Panc1 (cell line): ENCODE measurements around the gene WFDC13. TPM values are rescaled to one million over a fixed set of nuclear protein-coding genes. Genes with fewer than 3 reads are reported as not detected.
"Not testable (repeated sequence)": the region's sequence is repeated elsewhere in the genome, so short reads cannot be mapped to it uniquely, and the experiment has no call there.

ENCODE experiments used
- ATAC-seq: fragments of 200-7000 bp; cut with Tn5 transposase; 2 replicates; pipeline ENCODE4 v1.9.1; 2020; ENCODE audit warnings: mild to moderate bottlenecking, moderate library complexity
- BruUV-seq: library from RNA; stranded (reverse); fragments of 400-500 nt; replicated peaks from 2 replicates; lab custom pipeline; 2021; lab: Mats Ljungman, UMichigan
- CTCF ChIA-PET: fragments of 300-600 bp; sonication (Branson Sonifier 250); formaldehyde crosslinking; loops from one replicate; lab custom pipeline; 2022; ENCODE audit warnings: antibody characterized with exemption; lab: Charles Lee
- POLR2A ChIA-PET: fragments of 300-600 bp; sonication (Branson Sonifier 250); formaldehyde crosslinking; loops from one replicate; lab custom pipeline; 2022; ENCODE audit warnings: antibody characterized with exemption; lab: Charles Lee
- DNase-seq: peaks from one replicate; pipeline ENCODE4 v3.0.0-alpha.2; 2010; ENCODE audit warnings: low read depth, low spot score
- H3K27ac ChIP-seq: 2 replicates; pipeline ENCODE4 v1.5.1; 2011; ENCODE audit warnings: mild to moderate bottlenecking, low read length, inconsistent platforms
- H3K27me3 ChIP-seq: fragments of 200-500 bp; sonication (Bioruptor generic); 2 replicates; pipeline ENCODE4 v1.6.0; 2014; ENCODE audit warnings: low read length, inconsistent platforms; ENCODE audit not compliant: control insufficient read depth, insufficient read depth
- H3K36me3 ChIP-seq: fragments of 200-500 bp; sonication (Bioruptor generic); 2 replicates; pipeline ENCODE4 v1.5.1; 2014; ENCODE audit warnings: inconsistent platforms, mild to moderate bottlenecking, low read length, moderate library complexity; ENCODE audit not compliant: control insufficient read depth, insufficient read depth
- H3K4me1 ChIP-seq: 2 replicates; pipeline ENCODE4 v1.5.1; 2011; ENCODE audit warnings: inconsistent platforms, mild to moderate bottlenecking, low read length, moderate library complexity; ENCODE audit not compliant: control insufficient read depth, insufficient read depth
- H3K4me3 ChIP-seq, 2 experiments: 2 replicates each; pipeline ENCODE4 v1.5.1; 2011 to 2012; ENCODE audit warnings: low read depth in 2 of 2, low read length in 2 of 2, mild to moderate bottlenecking in 2 of 2, inconsistent platforms in 1 of 2, moderate library complexity in 1 of 2
- H3K9me3 ChIP-seq: fragments of 200-500 bp; sonication (Bioruptor generic); 2 replicates; pipeline ENCODE4 v1.5.1; 2014; ENCODE audit warnings: low read depth, mild to moderate bottlenecking, inconsistent platforms, low read length, moderate library complexity; ENCODE audit not compliant: control insufficient read depth, insufficient read depth
- POLR2AphosphoS5 ChIP-seq: IDR thresholded peaks from 2 replicates; pipeline ENCODE4 v1.6.1; 2012; ENCODE audit warnings: mild to moderate bottlenecking, low read depth, low read length, moderate library complexity
- REST ChIP-seq, 2 experiments: IDR thresholded peaks; 2 replicates each; pipeline ENCODE4 v1.6.1; 2011 to 2012; ENCODE audit warnings: low read depth in 2 of 2, control low read depth in 1 of 2, low read length in 1 of 2, mild to moderate bottlenecking in 1 of 2, moderate library complexity in 1 of 2; ENCODE audit not compliant: insufficient read depth in 1 of 2
- SIN3A ChIP-seq: IDR thresholded peaks from 2 replicates; pipeline ENCODE4 v1.6.1; 2012; ENCODE audit warnings: low read depth, mild to moderate bottlenecking, low read length, moderate library complexity, borderline replicate concordance; ENCODE audit not compliant: insufficient read depth
- TCF7L2 ChIP-seq: IDR thresholded peaks from 2 replicates; pipeline ENCODE4 v1.6.1; 2011; ENCODE audit warnings: mild to moderate bottlenecking, low read depth, low read length, inconsistent platforms
- in situ Hi-C: cut with HindIII; loops from 2 replicates; pipeline ENCODE4 v1.10.0; 2016; ENCODE audit warnings: low sequenced_read_pairs, low pct_unique_long_range_greater_than_20kb
- intact Hi-C: fragments of 100-400 bp; cut with micrococcal nuclease; formaldehyde crosslinking; loops from one replicate; pipeline ENCODE4 v1.10.0; 2022; ENCODE audit not compliant: unreplicated experiment
- total RNA-seq: library from RNA; stranded (reverse); gene quantifications from one replicate; pipeline ENCODE4 v1.2.1, GENCODE V29; 2021; ENCODE audit not compliant: unreplicated experiment
- TF ChIP-seq, protein P1 (sequence below): fragments of 450-650 bp; IDR thresholded peaks from 2 replicates; pipeline ENCODE4 v1.5.1; 2017; ENCODE audit warnings: mild to moderate bottlenecking

Gene WFDC13
- total RNA-seq, 1 experiment from 2014 or later: not detected

- Histone ChIP-seq H3K4me1 (no peaks in the 10 kb centered on the region), H3K27ac (no peak within 1 kb of the TSS), H3K36me3 (no peaks in the 10 kb centered on the region), H3K27me3 (peaks cover 2% of the 10 kb centered on the region), H3K9me3 (no peaks in the 10 kb centered on the region), H3K4me3 (no peak within 1 kb of the TSS)
- BruUV-seq: no TSS peak
- in situ Hi-C loops: no loop called here
- POLR2A ChIA-PET: no interaction called here
- DNase-seq: no peak
- TF ChIP-seq TCF7L2: no peak
- no peak for TF ChIP-seq SIN3A
- TF ChIP-seq POLR2AphosphoS5: no peak
- TF ChIP-seq, protein P1, sequence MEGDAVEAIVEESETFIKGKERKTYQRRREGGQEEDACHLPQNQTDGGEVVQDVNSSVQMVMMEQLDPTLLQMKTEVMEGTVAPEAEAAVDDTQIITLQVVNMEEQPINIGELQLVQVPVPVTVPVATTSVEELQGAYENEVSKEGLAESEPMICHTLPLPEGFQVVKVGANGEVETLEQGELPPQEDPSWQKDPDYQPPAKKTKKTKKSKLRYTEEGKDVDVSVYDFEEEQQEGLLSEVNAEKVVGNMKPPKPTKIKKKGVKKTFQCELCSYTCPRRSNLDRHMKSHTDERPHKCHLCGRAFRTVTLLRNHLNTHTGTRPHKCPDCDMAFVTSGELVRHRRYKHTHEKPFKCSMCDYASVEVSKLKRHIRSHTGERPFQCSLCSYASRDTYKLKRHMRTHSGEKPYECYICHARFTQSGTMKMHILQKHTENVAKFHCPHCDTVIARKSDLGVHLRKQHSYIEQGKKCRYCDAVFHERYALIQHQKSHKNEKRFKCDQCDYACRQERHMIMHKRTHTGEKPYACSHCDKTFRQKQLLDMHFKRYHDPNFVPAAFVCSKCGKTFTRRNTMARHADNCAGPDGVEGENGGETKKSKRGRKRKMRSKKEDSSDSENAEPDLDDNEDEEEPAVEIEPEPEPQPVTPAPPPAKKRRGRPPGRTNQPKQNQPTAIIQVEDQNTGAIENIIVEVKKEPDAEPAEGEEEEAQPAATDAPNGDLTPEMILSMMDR: no peak
- no peak for TF ChIP-seq REST (IDR thresholded peaks at IDR 0.05; ENCODE audit: insufficient read depth in 1 of 2, low read depth in 2 of 2, low read length in 1 of 2)
- intact Hi-C loops: no loop called here
- CTCF ChIA-PET: no interaction called here
- no peak for ATAC-seq
Measured at GRCh38 chr20:45704969-45705637, 3.3 kb downstream of the WFDC13 start, which contains the start of gene WFDC10B. Gene WFDC10B (minus strand): TSS chr20:45705019. CDS start chr20:45685992, 19,027 bp downstream.

DNA sequence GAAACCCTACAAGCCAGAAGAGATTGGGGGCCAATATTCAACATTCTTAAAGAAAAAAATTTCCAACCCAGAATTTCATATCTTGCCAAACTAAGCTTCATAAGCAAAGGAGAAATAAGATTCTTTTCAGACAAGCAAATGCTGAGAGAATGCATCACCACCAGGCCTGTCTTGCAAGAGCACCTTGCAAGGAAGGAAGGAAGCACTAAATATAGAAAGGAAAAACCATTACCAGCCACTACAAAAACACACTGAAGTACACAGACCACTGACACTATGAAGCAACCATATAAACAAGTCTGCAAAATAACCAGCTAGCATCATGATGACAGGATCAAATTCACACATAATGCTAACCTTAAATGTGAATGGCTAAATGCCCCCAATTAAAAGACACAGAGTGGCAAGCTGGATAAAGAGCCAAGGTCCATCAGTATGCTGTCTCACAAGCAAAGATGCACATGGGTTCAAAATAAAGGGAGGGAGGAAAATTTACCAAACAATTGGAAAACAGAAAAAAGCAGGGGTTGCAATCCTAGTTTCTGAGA, 14.4 kb downstream of the WFDC13 start:
- H3K4me1 ChIP-seq, intact Hi-C loops, H3K4me3 ChIP-seq, H3K9me3 ChIP-seq, H3K36me3 ChIP-seq, H3K27me3 ChIP-seq, in situ Hi-C loops, DNase-seq, BruUV-seq, POLR2A ChIA-PET, CTCF ChIA-PET, H3K27ac ChIP-seq, ATAC-seq: not testable (repeated sequence)

- H3K27ac ChIP-seq: no peak within 1 kb of the TSS
- TF ChIP-seq REST (IDR thresholded peaks at IDR 0.05; ENCODE audit: insufficient read depth in 1 of 2, low read depth in 2 of 2, low read length in 1 of 2) (no peak), SIN3A (no peak), POLR2AphosphoS5 (no peak), TCF7L2 (no peak)
- TF ChIP-seq, protein P1: no peak
- no TSS peak for BruUV-seq
- in situ Hi-C loops (no loop called here), intact Hi-C loops (no loop called here)
- no peaks in the 10 kb centered on the region for H3K27me3 ChIP-seq
- H3K4me1 ChIP-seq: no peaks in the 10 kb centered on the region
- H3K4me3 ChIP-seq: no peak within 1 kb of the TSS
- no peaks in the 10 kb centered on the region for H3K36me3 ChIP-seq
- H3K9me3 ChIP-seq: no peaks in the 10 kb centered on the region
- no peak for ATAC-seq
- ChIA-PET CTCF (no interaction called here), POLR2A (no interaction called here)
- no peak for DNase-seq
Measured at GRCh38 chr20:45722047-45722446, 20.2 kb downstream of the WFDC13 start, which contains the start of gene SPINT4. Gene SPINT4 (plus strand): TSS chr20:45722347. CDS start chr20:45722368, 21 bp downstream.
